Tibial nerve (tissue), 4 donors: Measurements from ENCODE around the gene MT1F.

Experiments used
- EP300 ChIP-seq, 2 donors: sonication (generic); formaldehyde crosslinking; IDR thresholded peaks; one replicate each; pipeline ENCODE4 v1.6.1; 2017; ENCODE audit warnings: antibody characterized with exemption in 2 of 2, mild to moderate bottlenecking in 1 of 2
- POLR2A ChIP-seq, 2 donors: fragments of 450-650 bp; IDR thresholded peaks; one replicate each; pipeline ENCODE4 v1.6.1; 2017; ENCODE audit warnings: antibody characterized with exemption in 2 of 2, mild to moderate bottlenecking in 2 of 2, moderate library complexity in 2 of 2
- TF ChIP-seq, protein P1 (sequence below), 5 experiments: fragments of 200-600 bp in 3 of 5; fragments of 450-650 bp in 2 of 5; sonication (generic) in 3 of 5; IDR thresholded peaks; one replicate each; pipeline ENCODE4 v1.5.1; 2016 to 2019; ENCODE audit warnings: antibody characterized with exemption in 5 of 5, mild to moderate bottlenecking in 3 of 5, moderate library complexity in 2 of 5

DNA sequence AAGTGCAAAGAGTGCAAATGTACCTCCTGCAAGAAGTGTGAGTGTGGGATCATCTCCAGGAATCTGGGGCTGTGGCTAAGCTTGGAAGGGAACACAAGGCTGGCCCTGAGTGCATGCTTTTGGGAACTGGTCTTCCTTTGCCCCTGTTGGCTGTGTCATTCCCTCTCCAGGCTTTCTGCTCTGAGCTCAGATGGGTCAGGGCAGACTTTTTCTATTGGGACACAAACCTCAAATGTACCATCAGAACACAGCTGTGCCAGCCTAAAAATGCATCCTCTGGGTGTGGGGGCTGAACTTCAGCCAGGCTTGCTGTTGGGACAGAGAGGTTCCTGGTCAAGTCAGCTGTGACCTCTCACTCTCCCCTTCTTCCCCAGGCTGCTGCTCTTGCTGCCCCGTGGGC, 5.2 kb upstream of the MT1F start:
- TF ChIP-seq POLR2A (IDR thresholded peaks at IDR 0.05) (no peak), EP300 (IDR thresholded peaks at IDR 0.05) (no peak)
- TF ChIP-seq, protein P1, sequence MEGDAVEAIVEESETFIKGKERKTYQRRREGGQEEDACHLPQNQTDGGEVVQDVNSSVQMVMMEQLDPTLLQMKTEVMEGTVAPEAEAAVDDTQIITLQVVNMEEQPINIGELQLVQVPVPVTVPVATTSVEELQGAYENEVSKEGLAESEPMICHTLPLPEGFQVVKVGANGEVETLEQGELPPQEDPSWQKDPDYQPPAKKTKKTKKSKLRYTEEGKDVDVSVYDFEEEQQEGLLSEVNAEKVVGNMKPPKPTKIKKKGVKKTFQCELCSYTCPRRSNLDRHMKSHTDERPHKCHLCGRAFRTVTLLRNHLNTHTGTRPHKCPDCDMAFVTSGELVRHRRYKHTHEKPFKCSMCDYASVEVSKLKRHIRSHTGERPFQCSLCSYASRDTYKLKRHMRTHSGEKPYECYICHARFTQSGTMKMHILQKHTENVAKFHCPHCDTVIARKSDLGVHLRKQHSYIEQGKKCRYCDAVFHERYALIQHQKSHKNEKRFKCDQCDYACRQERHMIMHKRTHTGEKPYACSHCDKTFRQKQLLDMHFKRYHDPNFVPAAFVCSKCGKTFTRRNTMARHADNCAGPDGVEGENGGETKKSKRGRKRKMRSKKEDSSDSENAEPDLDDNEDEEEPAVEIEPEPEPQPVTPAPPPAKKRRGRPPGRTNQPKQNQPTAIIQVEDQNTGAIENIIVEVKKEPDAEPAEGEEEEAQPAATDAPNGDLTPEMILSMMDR (IDR thresholded peaks at IDR 0.05), result no peak
